Amniotic stem cell (primary cell): ENCODE data around the gene CENPE.
A peak's percentile ranks its signal among the peaks of the same experiment; 100 is the strongest.

ENCODE experiments used
- DNase-seq: peaks from one replicate; lab custom pipeline; 2025; lab: John Stamatoyannopoulos, UW

CENPE gene

GRCh38 chr4:103136671-103137445 is 61.3 kb downstream of the CENPE start:
- no peak for DNase-seq

- no peak for DNase-seq
These were observed 69.0 kb downstream of the CENPE start for GRCh38 chr4:103129174-103129573.

- DNase-seq = no peak
These were observed 72.0 kb downstream of the CENPE start for GRCh38 chr4:103126126-103126525.

- DNase-seq = no peak
These were observed 75.0 kb downstream of the CENPE start for GRCh38 chr4:103123114-103123513.

- DNase-seq = no peak
These were observed 80.0 kb downstream of the CENPE start for GRCh38 chr4:103118166-103118565.

GRCh38 chr4:103111598-103111997 is 86.5 kb downstream of the CENPE start:
- no peak for DNase-seq

- no peak for DNase-seq
These were observed 89.6 kb downstream of the CENPE start for GRCh38 chr4:103108542-103108941.

- DNase-seq = no peak
These were observed 92.4 kb downstream of the CENPE start for GRCh38 chr4:103105558-103106356.

- no peak for DNase-seq
These were observed 93.3 kb downstream of the CENPE start for GRCh38 chr4:103104886-103105285.

- DNase-seq = no peak
These were observed 97.5 kb downstream of the CENPE start for GRCh38 chr4:103100691-103101090.

- peak; percentile 91 for DNase-seq
These were observed 98.3 kb downstream of the CENPE start, which contains the start of gene BDH2 for GRCh38 chr4:103099691-103100392. TSS of gene BDH2 (minus strand) at chr4:103099834. CDS start at chr4:103096254, 3,580 bp downstream.

GRCh38 chr4:103098756-103099440 is 99.2 kb downstream of the CENPE start:
- no peak for DNase-seq

GRCh38 chr4:103098341-103098740 is 99.8 kb downstream of the CENPE start:
- DNase-seq = no peak

- no peak for DNase-seq
These were observed 101.0 kb downstream of the CENPE start for GRCh38 chr4:103097112-103097511.

GRCh38 chr4:103095080-103095479 is 103.1 kb downstream of the CENPE start:
- no peak for DNase-seq

GRCh38 chr4:103092245-103092644 is 105.9 kb downstream of the CENPE start:
- DNase-seq = no peak

GRCh38 chr4:103091601-103092223 is 106.4 kb downstream of the CENPE start:
- DNase-seq = peak; percentile 17

- no peak for DNase-seq
These were observed 108.7 kb downstream of the CENPE start for GRCh38 chr4:103089481-103089880.

GRCh38 chr4:103086551-103086950 is 111.6 kb downstream of the CENPE start:
- DNase-seq = no peak

GRCh38 chr4:103085555-103086196 is 112.5 kb downstream of the CENPE start:
- no peak for DNase-seq

- DNase-seq = no peak
These were observed 118.5 kb downstream of the CENPE start for GRCh38 chr4:103079621-103080020.
